Measurements from ENCODE around the gene CARF.

CARF gene

DNA sequence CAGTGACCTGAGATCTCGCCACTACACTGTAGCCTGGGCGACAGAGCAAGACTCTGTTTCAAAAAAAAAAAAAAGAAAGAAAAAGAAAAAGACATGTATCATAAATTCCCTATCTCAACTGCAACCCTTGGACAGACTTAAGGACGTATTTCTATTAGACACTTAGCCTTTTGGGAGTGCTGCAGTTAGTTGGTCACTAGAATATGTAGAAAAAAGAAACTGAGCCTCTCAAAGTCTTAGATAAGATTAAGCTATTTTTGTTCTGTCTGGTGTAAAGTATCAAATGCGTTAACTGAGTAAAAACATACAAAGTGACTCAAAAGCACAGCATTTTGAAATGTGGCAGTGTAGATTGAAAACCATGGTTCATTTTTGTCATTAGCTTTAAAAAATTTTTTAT, 109.9 kb downstream of the CARF start:
- TF ChIP-seq, protein P1, sequence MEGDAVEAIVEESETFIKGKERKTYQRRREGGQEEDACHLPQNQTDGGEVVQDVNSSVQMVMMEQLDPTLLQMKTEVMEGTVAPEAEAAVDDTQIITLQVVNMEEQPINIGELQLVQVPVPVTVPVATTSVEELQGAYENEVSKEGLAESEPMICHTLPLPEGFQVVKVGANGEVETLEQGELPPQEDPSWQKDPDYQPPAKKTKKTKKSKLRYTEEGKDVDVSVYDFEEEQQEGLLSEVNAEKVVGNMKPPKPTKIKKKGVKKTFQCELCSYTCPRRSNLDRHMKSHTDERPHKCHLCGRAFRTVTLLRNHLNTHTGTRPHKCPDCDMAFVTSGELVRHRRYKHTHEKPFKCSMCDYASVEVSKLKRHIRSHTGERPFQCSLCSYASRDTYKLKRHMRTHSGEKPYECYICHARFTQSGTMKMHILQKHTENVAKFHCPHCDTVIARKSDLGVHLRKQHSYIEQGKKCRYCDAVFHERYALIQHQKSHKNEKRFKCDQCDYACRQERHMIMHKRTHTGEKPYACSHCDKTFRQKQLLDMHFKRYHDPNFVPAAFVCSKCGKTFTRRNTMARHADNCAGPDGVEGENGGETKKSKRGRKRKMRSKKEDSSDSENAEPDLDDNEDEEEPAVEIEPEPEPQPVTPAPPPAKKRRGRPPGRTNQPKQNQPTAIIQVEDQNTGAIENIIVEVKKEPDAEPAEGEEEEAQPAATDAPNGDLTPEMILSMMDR (IDR thresholded peaks at IDR 0.05): no peak

DNA sequence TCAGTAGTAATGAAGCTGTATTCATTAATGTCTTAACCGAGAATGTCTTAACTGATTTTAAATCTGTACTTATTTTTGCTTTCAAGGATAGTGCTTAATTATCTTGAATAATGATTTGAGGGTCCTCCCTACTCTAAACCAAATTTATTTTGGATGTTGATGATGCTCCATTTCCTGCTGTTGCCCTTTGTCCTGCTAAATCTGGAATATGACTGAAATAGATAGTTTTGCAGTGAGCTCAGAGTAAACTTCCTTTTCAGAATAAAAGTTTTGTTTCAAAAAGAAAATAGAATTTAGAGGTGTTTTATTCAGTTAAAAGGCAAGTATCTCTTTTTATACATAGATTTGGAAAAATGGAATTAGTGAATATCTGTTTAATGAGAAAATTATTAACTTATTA, 110.7 kb downstream of the CARF start:
- TF ChIP-seq, protein P1 (IDR thresholded peaks at IDR 0.05): no peak

DNA sequence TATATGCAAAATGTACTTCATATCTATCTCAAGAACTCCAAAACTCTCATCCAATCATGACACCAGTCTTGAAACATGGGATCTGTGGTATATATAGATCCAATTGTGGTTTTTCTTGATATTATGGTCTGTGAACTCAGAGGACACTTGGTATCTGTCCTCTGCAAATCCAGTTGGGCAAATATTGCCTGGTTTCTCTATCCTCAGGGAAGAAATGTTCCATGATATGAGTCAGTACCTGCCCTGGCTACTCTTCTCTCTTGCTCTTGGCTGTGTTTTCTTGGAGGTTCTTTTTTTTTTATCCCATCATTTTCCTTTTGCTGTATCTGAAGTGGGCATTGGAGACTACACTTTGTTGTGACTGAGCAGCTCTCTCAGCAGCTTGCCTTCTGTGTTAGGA, 113.5 kb downstream of the CARF start:
- TF ChIP-seq, protein P1 (IDR thresholded peaks at IDR 0.05): no peak

DNA sequence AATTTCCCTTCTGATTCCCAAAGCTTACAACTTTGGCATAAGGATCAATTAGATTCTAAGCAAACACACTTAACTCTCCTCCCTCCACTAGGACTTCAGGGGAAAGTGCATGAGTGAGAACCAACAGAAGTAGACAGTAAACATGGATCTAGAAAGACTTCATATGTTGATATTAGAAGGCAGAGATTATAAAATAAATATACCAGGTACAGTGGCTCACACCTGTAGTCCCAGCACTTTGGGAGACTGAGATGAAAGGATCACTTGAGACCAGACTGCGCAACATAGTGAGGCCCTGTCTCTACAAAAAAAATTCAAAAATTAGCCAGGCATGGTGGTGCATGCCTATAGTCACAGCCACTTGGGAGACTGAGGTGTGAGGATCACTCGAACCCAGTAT, 118.5 kb downstream of the CARF start:
- TF ChIP-seq, protein P1 (IDR thresholded peaks at IDR 0.05): no peak

DNA sequence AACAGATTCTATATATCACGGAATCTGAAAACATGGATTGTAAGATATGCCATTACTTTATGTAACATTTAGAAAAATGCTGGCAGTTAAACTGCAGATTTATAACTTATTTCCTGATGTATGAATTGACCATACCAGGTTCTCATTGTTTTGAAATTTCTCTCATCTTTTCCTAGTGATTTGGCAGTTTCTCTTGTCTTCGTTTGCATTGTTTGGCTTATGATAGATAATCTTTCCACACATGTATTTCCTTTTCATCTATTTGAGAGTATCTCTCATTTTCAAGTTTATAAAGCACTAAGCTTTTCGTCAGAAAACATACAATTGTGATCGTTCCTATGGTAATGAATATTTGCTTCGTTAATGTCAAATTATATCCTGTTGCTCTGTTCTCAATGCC, 118.9 kb downstream of the CARF start:
- TF ChIP-seq, protein P1 (IDR thresholded peaks at IDR 0.05): no peak

GRCh38 chr2:203033395-203033794, 121.3 kb downstream of the CARF start:
- TF ChIP-seq, protein P1 (IDR thresholded peaks at IDR 0.05): no peak

DNA sequence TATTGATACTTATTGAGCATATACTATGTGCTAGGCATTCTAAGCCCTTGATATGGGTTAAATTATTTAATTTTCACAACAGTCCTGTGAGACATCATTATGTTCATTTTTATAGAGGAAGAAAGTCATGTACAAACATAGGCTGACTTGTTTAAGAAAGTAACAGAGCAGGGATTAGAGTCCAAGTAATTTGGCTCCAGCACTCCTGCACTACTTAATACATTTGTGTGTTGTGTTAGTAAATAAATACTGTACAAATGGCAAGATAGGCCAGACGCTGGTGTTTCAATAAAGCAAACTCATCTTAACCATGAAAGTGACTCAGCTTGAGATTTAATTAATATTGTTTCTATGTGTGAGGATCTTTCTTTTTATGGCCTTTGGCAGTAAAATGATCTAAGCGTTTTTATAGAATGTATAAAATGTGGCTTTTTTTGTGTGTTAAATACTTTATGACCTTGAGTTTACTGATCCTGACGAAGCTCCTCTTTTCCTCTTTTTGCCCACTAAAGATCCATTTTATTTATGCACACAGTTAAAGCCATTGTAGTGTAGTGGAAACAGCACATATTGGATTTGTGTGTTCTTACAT, 123.9 kb downstream of the CARF start:
- TF ChIP-seq, protein P1 (IDR thresholded peaks at IDR 0.05): no peak
